ENCODE results near the gene KRTAP22-1. TPM values are rescaled to one million over a fixed set of nuclear protein-coding genes. Genes with fewer than 3 reads are reported as not detected.

Gene KRTAP22-1
- total RNA-seq, 1 experiment from 2014 or later = not detected

GRCh38 chr21:30612132-30612531, 11.2 kb downstream of the KRTAP22-1 start:
- no peaks in the 10 kb centered on the region for H4K20me1 ChIP-seq (ENCODE audit: insufficient read depth, low read depth, low read length)
- H3K9me3 ChIP-seq (ENCODE audit: low read length) = peaks cover 28% of the 10 kb centered on the region
- H3K4me1 ChIP-seq (ENCODE audit: low read length) = no peaks in the 10 kb centered on the region
- H3K9ac ChIP-seq (ENCODE audit: low read length) = no peak overlapping the region
- H3K36me3 ChIP-seq (ENCODE audit: insufficient read depth, low read length) = no peaks in the 10 kb centered on the region; the same call in 1 of the 2 replicates
- H2AFZ ChIP-seq (ENCODE audit: low read length) = no peak overlapping the region
- no peak overlapping the region for H3K4me3 ChIP-seq (ENCODE audit: low read length)
- H3K4me2 ChIP-seq (ENCODE audit: low read depth, low read length, poor library complexity, severe bottlenecking) = no peak overlapping the region
- no peak for DNase-seq
- no peaks in the 10 kb centered on the region for H3K27me3 ChIP-seq (ENCODE audit: low read length)
- H3K79me2 ChIP-seq (ENCODE audit: low read length) = no peaks in the 10 kb centered on the region
- H3K27ac ChIP-seq (ENCODE audit: low read length) = no peak overlapping the region
- no peaks in the 10 kb centered on the region for H3K9me2 ChIP-seq (replicated peaks; ENCODE audit: insufficient read depth, low read length)

GRCh38 chr21:30613836-30614235, 12.9 kb downstream of the KRTAP22-1 start, which contains the start of gene KRTAP6-1:
TSS of gene KRTAP6-1 (minus strand) at chr21:30613930. CDS start at chr21:30613904, 26 bp downstream.
- Histone ChIP-seq H3K4me3 (ENCODE audit: low read length) (no peak within 1 kb of the TSS), H3K4me1 (ENCODE audit: low read length) (no peaks in the 10 kb centered on the region), H3K27ac (ENCODE audit: low read length) (no peak within 1 kb of the TSS), H3K9me2 (replicated peaks; ENCODE audit: insufficient read depth, low read length) (no peaks in the 10 kb centered on the region), H3K9ac (ENCODE audit: low read length) (no peak within 1 kb of the TSS), H3K36me3 (ENCODE audit: insufficient read depth, low read length) (no peaks in the 10 kb centered on the region; the same call in 1 of the 2 replicates), H3K4me2 (ENCODE audit: low read depth, low read length, poor library complexity, severe bottlenecking) (no peak within 1 kb of the TSS), H3K79me2 (ENCODE audit: low read length) (no peaks in the 10 kb centered on the region), H3K27me3 (ENCODE audit: low read length) (no peaks in the 10 kb centered on the region), H2AFZ (ENCODE audit: low read length) (no peak within 1 kb of the TSS), H3K9me3 (ENCODE audit: low read length) (peaks cover 26% of the 10 kb centered on the region), H4K20me1 (ENCODE audit: insufficient read depth, low read depth, low read length) (no peaks in the 10 kb centered on the region)
- DNase-seq = no peak

- Histone ChIP-seq H3K9me2 (replicated peaks; ENCODE audit: insufficient read depth, low read length) (no peaks in the 10 kb centered on the region), H3K79me2 (ENCODE audit: low read length) (no peaks in the 10 kb centered on the region), H3K27me3 (ENCODE audit: low read length) (no peaks in the 10 kb centered on the region), H3K4me3 (ENCODE audit: low read length) (no peak overlapping the region), H3K36me3 (ENCODE audit: insufficient read depth, low read length) (no peaks in the 10 kb centered on the region; the same call in 1 of the 2 replicates), H3K4me2 (ENCODE audit: low read depth, low read length, poor library complexity, severe bottlenecking) (no peak overlapping the region), H4K20me1 (ENCODE audit: insufficient read depth, low read depth, low read length) (no peaks in the 10 kb centered on the region), H3K9ac (ENCODE audit: low read length) (no peak overlapping the region), H3K9me3 (ENCODE audit: low read length) (peaks cover 26% of the 10 kb centered on the region), H3K27ac (ENCODE audit: low read length) (no peak overlapping the region), H3K4me1 (ENCODE audit: low read length) (no peaks in the 10 kb centered on the region), H2AFZ (ENCODE audit: low read length) (no peak overlapping the region)
- no peak for DNase-seq
These were observed 14.3 kb downstream of the KRTAP22-1 start for GRCh38 chr21:30615199-30615598.

- Histone ChIP-seq H3K4me1 (ENCODE audit: low read length) (no peaks in the 10 kb centered on the region), H3K27me3 (ENCODE audit: low read length) (no peaks in the 10 kb centered on the region), H3K9me3 (ENCODE audit: low read length) (peaks cover 21% of the 10 kb centered on the region), H3K4me3 (ENCODE audit: low read length) (no peak within 1 kb of the TSS), H3K36me3 (ENCODE audit: insufficient read depth, low read length) (no peaks in the 10 kb centered on the region; the same call in 1 of the 2 replicates), H3K79me2 (ENCODE audit: low read length) (no peaks in the 10 kb centered on the region), H3K9me2 (replicated peaks; ENCODE audit: insufficient read depth, low read length) (no peaks in the 10 kb centered on the region), H3K27ac (ENCODE audit: low read length) (no peak within 1 kb of the TSS), H3K4me2 (ENCODE audit: low read depth, low read length, poor library complexity, severe bottlenecking) (no peak within 1 kb of the TSS), H3K9ac (ENCODE audit: low read length) (no peak within 1 kb of the TSS), H4K20me1 (ENCODE audit: insufficient read depth, low read depth, low read length) (no peaks in the 10 kb centered on the region), H2AFZ (ENCODE audit: low read length) (no peak within 1 kb of the TSS)
- DNase-seq = no peak
These were observed 15.2 kb downstream of the KRTAP22-1 start, which contains the start of gene KRTAP20-1 for GRCh38 chr21:30616125-30616524. TSS of gene KRTAP20-1 (plus strand) at chr21:30616425. CDS start at chr21:30616455, 30 bp downstream.

GRCh38 chr21:30620080-30620479, 19.2 kb downstream of the KRTAP22-1 start:
- no peaks in the 10 kb centered on the region for H3K27me3 ChIP-seq (ENCODE audit: low read length)
- no peaks in the 10 kb centered on the region for H3K79me2 ChIP-seq (ENCODE audit: low read length)
- peaks cover 18% of the 10 kb centered on the region for H3K9me3 ChIP-seq (ENCODE audit: low read length)
- H3K4me2 ChIP-seq (ENCODE audit: low read depth, low read length, poor library complexity, severe bottlenecking) = no peak overlapping the region
- H3K4me1 ChIP-seq (ENCODE audit: low read length) = no peaks in the 10 kb centered on the region
- no peak overlapping the region for H3K9ac ChIP-seq (ENCODE audit: low read length)
- no peak overlapping the region for H3K4me3 ChIP-seq (ENCODE audit: low read length)
- H3K36me3 ChIP-seq (ENCODE audit: insufficient read depth, low read length) = no peaks in the 10 kb centered on the region
- no peak overlapping the region for H3K27ac ChIP-seq (ENCODE audit: low read length)
- H3K9me2 ChIP-seq (replicated peaks; ENCODE audit: insufficient read depth, low read length) = no peaks in the 10 kb centered on the region
- no peaks in the 10 kb centered on the region for H4K20me1 ChIP-seq (ENCODE audit: insufficient read depth, low read depth, low read length)
- DNase-seq = no peak
- no peak overlapping the region for H2AFZ ChIP-seq (ENCODE audit: low read length)

- Histone ChIP-seq H4K20me1 (ENCODE audit: insufficient read depth, low read depth, low read length) (no peaks in the 10 kb centered on the region), H3K9me3 (ENCODE audit: low read length) (peaks cover 14% of the 10 kb centered on the region), H2AFZ (ENCODE audit: low read length) (no peak within 1 kb of the TSS), H3K9ac (ENCODE audit: low read length) (no peak within 1 kb of the TSS), H3K4me2 (ENCODE audit: low read depth, low read length, poor library complexity, severe bottlenecking) (no peak within 1 kb of the TSS), H3K9me2 (replicated peaks; ENCODE audit: insufficient read depth, low read length) (no peaks in the 10 kb centered on the region), H3K27me3 (ENCODE audit: low read length) (no peaks in the 10 kb centered on the region), H3K4me1 (ENCODE audit: low read length) (no peaks in the 10 kb centered on the region), H3K27ac (ENCODE audit: low read length) (no peak within 1 kb of the TSS), H3K36me3 (ENCODE audit: insufficient read depth, low read length) (no peaks in the 10 kb centered on the region), H3K4me3 (ENCODE audit: low read length) (no peak within 1 kb of the TSS), H3K79me2 (ENCODE audit: low read length) (no peaks in the 10 kb centered on the region)
- DNase-seq = no peak
These were observed 19.6 kb downstream of the KRTAP22-1 start, which contains the start of gene KRTAP20-4 for GRCh38 chr21:30620522-30620921. TSS of gene KRTAP20-4 (plus strand) at chr21:30620627.

GRCh38 chr21:30623362-30623761, 22.5 kb downstream of the KRTAP22-1 start:
- peaks cover 4% of the 10 kb centered on the region for H3K9me3 ChIP-seq (ENCODE audit: low read length)
- no peaks in the 10 kb centered on the region for H3K27me3 ChIP-seq (ENCODE audit: low read length)
- H3K4me3 ChIP-seq (ENCODE audit: low read length) = no peak overlapping the region
- H3K9me2 ChIP-seq (replicated peaks; ENCODE audit: insufficient read depth, low read length) = no peaks in the 10 kb centered on the region
- H3K36me3 ChIP-seq (ENCODE audit: insufficient read depth, low read length) = no peaks in the 10 kb centered on the region
- H3K4me1 ChIP-seq (ENCODE audit: low read length) = no peaks in the 10 kb centered on the region
- H3K27ac ChIP-seq (ENCODE audit: low read length) = no peak overlapping the region
- H3K79me2 ChIP-seq (ENCODE audit: low read length) = no peaks in the 10 kb centered on the region
- H3K4me2 ChIP-seq (ENCODE audit: low read depth, low read length, poor library complexity, severe bottlenecking) = no peak overlapping the region
- DNase-seq = no peak
- no peak overlapping the region for H3K9ac ChIP-seq (ENCODE audit: low read length)
- no peak overlapping the region for H2AFZ ChIP-seq (ENCODE audit: low read length)
- no peaks in the 10 kb centered on the region for H4K20me1 ChIP-seq (ENCODE audit: insufficient read depth, low read depth, low read length)

GRCh38 chr21:30625449-30626165, 24.7 kb downstream of the KRTAP22-1 start:
- no peaks in the 10 kb centered on the region for H3K9me2 ChIP-seq (replicated peaks; ENCODE audit: insufficient read depth, low read length)
- no peak overlapping the region for H3K4me2 ChIP-seq (ENCODE audit: low read depth, low read length, poor library complexity, severe bottlenecking)
- H3K4me1 ChIP-seq (ENCODE audit: low read length) = no peaks in the 10 kb centered on the region
- H3K27me3 ChIP-seq (ENCODE audit: low read length) = no peaks in the 10 kb centered on the region
- H3K4me3 ChIP-seq (ENCODE audit: low read length) = no peak overlapping the region
- H3K27ac ChIP-seq (ENCODE audit: low read length) = no peak overlapping the region
- H3K9ac ChIP-seq (ENCODE audit: low read length) = no peak overlapping the region
- H2AFZ ChIP-seq (ENCODE audit: low read length) = no peak overlapping the region
- DNase-seq = no peak
- peaks cover 6% of the 10 kb centered on the region for H3K9me3 ChIP-seq (ENCODE audit: low read length)
- H3K36me3 ChIP-seq (ENCODE audit: insufficient read depth, low read length) = no peaks in the 10 kb centered on the region
- H3K79me2 ChIP-seq (ENCODE audit: low read length) = no peaks in the 10 kb centered on the region
- no peaks in the 10 kb centered on the region for H4K20me1 ChIP-seq (ENCODE audit: insufficient read depth, low read depth, low read length)

All from Karpas-422 (cell line).